GM12875 (cell line): ENCODE results near the gene PRKCZ.

Experiments
- H3K4me3 ChIP-seq: one replicate; pipeline ENCODE4 v1.5.1; 2011; ENCODE audit warnings: low read depth, low read length, control low read depth
- TF ChIP-seq, protein P1 (sequence below): IDR thresholded peaks from 2 replicates; pipeline ENCODE4 v1.5.1; 2011; ENCODE audit warnings: low read depth, mild to moderate bottlenecking, control low read depth, inconsistent platforms, low read length, moderate library complexity, borderline replicate concordance; ENCODE audit not compliant: insufficient read depth

PRKCZ gene

GRCh38 chr1:2210786-2211185, 160.6 kb downstream of the PRKCZ start:
- TF ChIP-seq, protein P1, sequence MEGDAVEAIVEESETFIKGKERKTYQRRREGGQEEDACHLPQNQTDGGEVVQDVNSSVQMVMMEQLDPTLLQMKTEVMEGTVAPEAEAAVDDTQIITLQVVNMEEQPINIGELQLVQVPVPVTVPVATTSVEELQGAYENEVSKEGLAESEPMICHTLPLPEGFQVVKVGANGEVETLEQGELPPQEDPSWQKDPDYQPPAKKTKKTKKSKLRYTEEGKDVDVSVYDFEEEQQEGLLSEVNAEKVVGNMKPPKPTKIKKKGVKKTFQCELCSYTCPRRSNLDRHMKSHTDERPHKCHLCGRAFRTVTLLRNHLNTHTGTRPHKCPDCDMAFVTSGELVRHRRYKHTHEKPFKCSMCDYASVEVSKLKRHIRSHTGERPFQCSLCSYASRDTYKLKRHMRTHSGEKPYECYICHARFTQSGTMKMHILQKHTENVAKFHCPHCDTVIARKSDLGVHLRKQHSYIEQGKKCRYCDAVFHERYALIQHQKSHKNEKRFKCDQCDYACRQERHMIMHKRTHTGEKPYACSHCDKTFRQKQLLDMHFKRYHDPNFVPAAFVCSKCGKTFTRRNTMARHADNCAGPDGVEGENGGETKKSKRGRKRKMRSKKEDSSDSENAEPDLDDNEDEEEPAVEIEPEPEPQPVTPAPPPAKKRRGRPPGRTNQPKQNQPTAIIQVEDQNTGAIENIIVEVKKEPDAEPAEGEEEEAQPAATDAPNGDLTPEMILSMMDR, result no peak
- no peak overlapping the region for H3K4me3 ChIP-seq

- TF ChIP-seq, protein P1, result no peak
- H3K4me3 ChIP-seq, result no peak overlapping the region
These were observed 162.0 kb downstream of the PRKCZ start for GRCh38 chr1:2212274-2212531.

GRCh38 chr1:2212532-2213491, 162.6 kb downstream of the PRKCZ start:
- TF ChIP-seq, protein P1, result no peak
- no peak overlapping the region for H3K4me3 ChIP-seq

- H3K4me3 ChIP-seq, result no peak overlapping the region
- TF ChIP-seq, protein P1, result no peak
These were observed 163.6 kb downstream of the PRKCZ start for GRCh38 chr1:2213576-2214505.

- TF ChIP-seq, protein P1, result no peak
These were observed 164.5 kb downstream of the PRKCZ start for GRCh38 chr1:2214541-2215241.

DNA sequence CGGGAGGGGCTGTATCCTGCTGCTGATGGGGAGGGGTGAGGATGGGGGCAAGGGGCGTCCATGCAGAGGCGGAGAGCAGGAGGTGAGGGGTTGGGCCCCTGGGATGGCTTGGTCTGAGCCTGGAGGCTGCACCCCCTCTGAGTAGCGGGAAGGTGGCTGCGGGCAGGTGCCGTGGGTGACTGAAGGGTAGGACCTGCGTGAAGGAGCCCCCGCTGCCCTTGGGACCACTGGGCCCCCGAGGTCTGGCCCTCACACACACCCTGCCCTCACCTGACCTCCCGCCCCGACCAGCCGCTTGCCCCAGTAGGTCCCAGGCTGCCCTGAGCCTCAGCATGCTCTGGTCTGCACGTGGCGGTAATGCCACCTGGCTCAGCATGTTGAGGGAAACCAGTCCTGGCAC, 165.1 kb downstream of the PRKCZ start:
- H3K4me3 ChIP-seq, result no peak overlapping the region
- TF ChIP-seq, protein P1, result no peak

More at GRCh38 chr1:2214541-2215241, 164.5 kb downstream of the PRKCZ start:
- H3K4me3 ChIP-seq, result no peak overlapping the region
